Body of pancreas (tissue), 4 donors: ENCODE results near the gene BMP6. TPM values are rescaled to one million over a fixed set of nuclear protein-coding genes. Genes with fewer than 3 reads are reported as not detected.
"Not testable (repeated sequence)": the region's sequence is repeated elsewhere in the genome, so short reads cannot be mapped to it uniquely, and the experiment has no call there.

Experiments
- ATAC-seq: fragments of 150-250 bp; one replicate; pipeline ENCODE4 v1.9.1; 2016
- DNase-seq, 4 donors: peaks; one replicate each; pipeline ENCODE4 v3.0.0-alpha.2; 2019
- H3K27ac ChIP-seq, 4 donors: fragments of 200-600 bp; sonication (generic); 1 replicate in 3 of 4; 2 replicates in 1 of 4; pipeline versions ENCODE4 v1.5.1 to v1.6.1; 2016 to 2019; ENCODE audit warnings: mild to moderate bottlenecking in 1 of 4, mixed read lengths in 1 of 4, moderate library complexity in 1 of 4
- H3K27me3 ChIP-seq, 2 donors: fragments of 200-600 bp; sonication (generic); one replicate each; pipeline ENCODE4 v1.6.0; 2016; ENCODE audit warnings: mild to moderate bottlenecking in 1 of 2
- H3K36me3 ChIP-seq, 2 donors: fragments of 200-600 bp; sonication (generic); replicated peaks in 1 of 2; 2 replicates each; pipeline ENCODE4 v1.5.1; 2016; ENCODE audit warnings: low read depth in 2 of 2; ENCODE audit not compliant: insufficient read depth in 1 of 2
- H3K4me1 ChIP-seq: fragments of 200-600 bp; sonication (generic); one replicate; pipeline ENCODE4 v1.6.0; 2016
- H3K4me3 ChIP-seq, 2 donors: fragments of 200-600 bp; sonication (generic); 1 replicate in 1 of 2; 2 replicates in 1 of 2; pipeline ENCODE4 v1.5.1; 2016 to 2019
- H3K9me3 ChIP-seq, 3 donors: fragments of 200-600 bp; sonication (generic); 1 replicate in 2 of 3; 2 replicates in 1 of 3; pipeline ENCODE4 v1.5.1; 2016
- CTCF ChIP-seq, 7 experiments: fragments of 450-650 bp in 4 of 7; fragments of 200-600 bp in 3 of 7; sonication (generic) in 3 of 7; IDR thresholded peaks; one replicate each; pipeline ENCODE4 v1.5.1; 2016 to 2019; ENCODE audit warnings: antibody characterized with exemption in 7 of 7
- POLR2A ChIP-seq, 3 donors: fragments of 450-650 bp; IDR thresholded peaks; one replicate each; pipeline ENCODE4 v1.6.1; 2016; ENCODE audit warnings: antibody characterized with exemption in 3 of 3, mild to moderate bottlenecking in 2 of 3
- WGBS, 2 donors: methylation state at CpG; one replicate each; pipeline ENCODE4 v1.1.5; 2017; 5-methylcytosine and 5-hydroxymethylcytosine counted together
- intact Hi-C: fragments of 100-400 bp; cut with DNase I; formaldehyde crosslinking; loops from one replicate; pipeline ENCODE4 v1.15.1; 2023
- total RNA-seq, 2 donors: library from RNA; depleted of rRNA; stranded (reverse); fragments of >200 nt; gene quantifications; one replicate each; pipeline ENCODE4 v1.1.0, GENCODE V29; 2016

The BMP6 gene
- total RNA-seq, 2 donors from 2014 or later = 1.6 to 1.8 TPM

GRCh38 chr6:7812623-7813022 lies 86.7 kb downstream of the BMP6 start:
- Histone ChIP-seq H3K36me3 (no peaks in the 10 kb centered on the region), H3K27ac (no peak overlapping the region), H3K4me3 (no peak overlapping the region), H3K9me3 (no peaks in the 10 kb centered on the region), H3K27me3 (no peaks in the 10 kb centered on the region), H3K4me1 (no peaks in the 10 kb centered on the region)
- intact Hi-C loops = no loop called here
- no peak for DNase-seq
- TF ChIP-seq CTCF (IDR thresholded peaks at IDR 0.05) (no peak), POLR2A (IDR thresholded peaks at IDR 0.05) (no peak)
- WGBS, 2 donors = 62 to 69% methylated on average over 2 of the region's 2 CpGs
- ATAC-seq = no peak

- Histone ChIP-seq H3K9me3 (no peaks in the 10 kb centered on the region), H3K27me3 (no peaks in the 10 kb centered on the region), H3K4me3 (no peak overlapping the region), H3K36me3 (no peaks in the 10 kb centered on the region), H3K4me1 (no peaks in the 10 kb centered on the region), H3K27ac (no peak overlapping the region)
- 60 to 81% methylated on average over 1 of the region's 1 CpG for WGBS, 2 donors
- DNase-seq (no peak), ATAC-seq (no peak)
- intact Hi-C loops = no loop called here
- TF ChIP-seq POLR2A (IDR thresholded peaks at IDR 0.05) (no peak), CTCF (IDR thresholded peaks at IDR 0.05) (no peak)
Observed at GRCh38 chr6:7813193-7813592, 87.3 kb downstream of the BMP6 start.

GRCh38 chr6:7813704-7814103 lies 87.8 kb downstream of the BMP6 start:
- 76% methylated on average over 3 of the region's 3 CpGs for WGBS, 2 donors
- no peak for ATAC-seq
- H3K36me3 ChIP-seq = no peaks in the 10 kb centered on the region
- TF ChIP-seq CTCF (IDR thresholded peaks at IDR 0.05) = no peak
- TF ChIP-seq POLR2A (IDR thresholded peaks at IDR 0.05) = no peak
- intact Hi-C loops = no loop called here
- H3K27me3 ChIP-seq = no peaks in the 10 kb centered on the region
- no peak overlapping the region for H3K4me3 ChIP-seq
- no peak for DNase-seq
- H3K9me3 ChIP-seq = no peaks in the 10 kb centered on the region
- H3K27ac ChIP-seq = no peak overlapping the region
- H3K4me1 ChIP-seq = no peaks in the 10 kb centered on the region

DNA sequence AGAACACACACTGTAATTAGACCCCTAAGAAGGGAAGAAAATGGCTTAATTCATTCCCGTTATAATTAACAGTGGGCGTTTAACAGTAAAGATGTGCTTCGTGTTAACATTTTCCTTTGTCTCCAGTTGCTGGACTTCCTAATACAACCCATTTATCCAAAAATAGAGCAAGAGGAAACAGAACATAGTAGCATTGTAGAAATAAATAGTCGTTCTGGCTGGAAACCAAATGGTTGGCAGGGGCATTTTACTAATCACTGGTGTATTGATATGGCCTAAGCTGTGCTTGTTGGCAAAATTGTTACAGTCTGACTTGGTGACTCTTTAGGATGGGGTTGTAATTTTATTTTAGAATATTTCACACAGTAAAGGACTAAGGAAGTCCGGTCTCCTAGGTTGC lies 89.8 kb downstream of the BMP6 start:
- intact Hi-C loops = no loop called here
- Histone ChIP-seq H3K4me3 (no peak overlapping the region), H3K9me3 (no peaks in the 10 kb centered on the region), H3K27me3 (no peaks in the 10 kb centered on the region), H3K36me3 (no peaks in the 10 kb centered on the region), H3K4me1 (no peaks in the 10 kb centered on the region), H3K27ac (no peak overlapping the region)
- DNase-seq = no peak
- no peak for TF ChIP-seq POLR2A (IDR thresholded peaks at IDR 0.05)
- no peak for TF ChIP-seq CTCF (IDR thresholded peaks at IDR 0.05)
- ATAC-seq = no peak
- 67 to 78% methylated on average over 5 of the region's 5 CpGs for WGBS, 2 donors

GRCh38 chr6:7817184-7817583 lies 91.3 kb downstream of the BMP6 start:
- 83 to 84% methylated on average over 1 to 5 of the region's 5 CpGs for WGBS, 2 donors
- DNase-seq, H3K4me1 ChIP-seq, intact Hi-C loops, H3K4me3 ChIP-seq, H3K27me3 ChIP-seq, H3K36me3 ChIP-seq, H3K27ac ChIP-seq, H3K9me3 ChIP-seq, ATAC-seq: not testable (repeated sequence)
